Measurements from ENCODE around the gene FYB2. TPM values are rescaled to one million over a fixed set of nuclear protein-coding genes. Genes with fewer than 3 reads are reported as not detected.

The FYB2 gene
- total and polyA plus RNA-seq, 8 donors: 0.31 to 2.2 (median 0.75) TPM; not detected in 3

DNA sequence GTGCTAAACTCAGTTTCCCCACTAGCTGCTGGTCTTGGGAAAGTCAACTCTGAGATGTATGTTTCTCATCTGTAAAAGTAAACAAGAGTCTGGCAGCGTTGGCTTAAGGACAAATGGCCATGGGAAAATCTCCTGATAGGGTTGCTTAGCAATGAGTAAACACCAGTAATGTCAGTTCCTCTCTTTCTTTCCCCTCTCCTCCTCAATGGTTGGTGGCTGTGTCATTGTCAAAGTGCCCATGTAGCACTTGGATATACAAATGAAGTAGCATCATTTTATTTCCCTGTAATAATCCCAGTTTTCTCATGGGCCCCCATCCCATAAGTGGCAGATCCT, 2.2 kb upstream of the FYB2 start:
- H3K27ac ChIP-seq: peak overlapping the region in 2 of 5 donors; percentile 16 to 26
- H3K4me3 ChIP-seq: no peak overlapping the region
- TF ChIP-seq CTCF (IDR thresholded peaks at IDR 0.05): no peak
- TF ChIP-seq POLR2AphosphoS5 (IDR thresholded peaks at IDR 0.05): peak in 1 of 3 donors; percentile 30
- no peaks in the 10 kb centered on the region for H3K9me3 ChIP-seq
- H3K4me1 ChIP-seq: peaks cover 8 to 33% (median 26%) of the 10 kb centered on the region in 4 donors
- WGBS, 5 donors: 0 to 3% (median 0%) methylated on average over 1 of the region's 1 CpG
- no peaks in the 10 kb centered on the region for H3K36me3 ChIP-seq
- intact Hi-C loops (cut with DNase I; ENCODE audit: low total_unique reads): loop anchor here (10.0 kb wide), 1 partner anchor 243 kb away; no protein-coding TSS in a partner anchor
- peak in 1 of 2 donors; percentile 71 for DNase-seq
- no peaks in the 10 kb centered on the region for H3K27me3 ChIP-seq

DNA sequence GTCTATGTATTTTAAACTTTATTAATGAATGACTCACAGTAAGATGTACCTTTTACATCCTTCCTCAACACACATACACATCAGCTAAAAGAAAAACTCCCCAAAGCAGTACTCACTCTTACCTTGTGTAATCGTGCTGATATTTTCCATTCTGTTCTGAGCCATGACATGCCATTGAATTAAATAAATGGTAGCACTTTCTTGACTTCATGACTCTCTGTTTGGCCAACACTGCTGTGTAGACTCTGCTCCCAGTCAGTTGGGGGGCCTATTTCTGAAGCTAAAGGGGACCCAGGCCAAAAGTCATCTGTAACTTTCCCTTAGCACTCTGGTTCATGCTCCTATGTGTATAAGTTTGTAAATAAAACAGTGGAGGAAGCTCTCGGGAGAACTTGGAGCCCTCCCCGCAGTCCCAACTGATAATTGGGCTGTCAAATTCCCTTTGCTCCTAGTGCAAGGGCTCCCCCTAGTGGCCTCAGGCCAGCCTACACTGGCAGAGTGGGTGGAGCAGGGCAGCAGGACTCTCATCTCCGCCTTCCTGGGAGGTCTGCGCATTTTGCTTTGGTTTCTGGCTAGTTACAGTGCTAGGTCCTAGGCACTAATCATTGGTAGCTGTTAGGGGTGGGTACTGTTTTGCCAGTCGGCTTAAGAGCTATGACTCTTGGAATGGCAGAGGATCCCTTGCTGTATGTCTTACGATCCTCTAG, 1.7 kb upstream of the FYB2 start:
- 8 to 20% (median 14%) methylated on average over 7 of the region's 7 CpGs for WGBS, 5 donors

DNA sequence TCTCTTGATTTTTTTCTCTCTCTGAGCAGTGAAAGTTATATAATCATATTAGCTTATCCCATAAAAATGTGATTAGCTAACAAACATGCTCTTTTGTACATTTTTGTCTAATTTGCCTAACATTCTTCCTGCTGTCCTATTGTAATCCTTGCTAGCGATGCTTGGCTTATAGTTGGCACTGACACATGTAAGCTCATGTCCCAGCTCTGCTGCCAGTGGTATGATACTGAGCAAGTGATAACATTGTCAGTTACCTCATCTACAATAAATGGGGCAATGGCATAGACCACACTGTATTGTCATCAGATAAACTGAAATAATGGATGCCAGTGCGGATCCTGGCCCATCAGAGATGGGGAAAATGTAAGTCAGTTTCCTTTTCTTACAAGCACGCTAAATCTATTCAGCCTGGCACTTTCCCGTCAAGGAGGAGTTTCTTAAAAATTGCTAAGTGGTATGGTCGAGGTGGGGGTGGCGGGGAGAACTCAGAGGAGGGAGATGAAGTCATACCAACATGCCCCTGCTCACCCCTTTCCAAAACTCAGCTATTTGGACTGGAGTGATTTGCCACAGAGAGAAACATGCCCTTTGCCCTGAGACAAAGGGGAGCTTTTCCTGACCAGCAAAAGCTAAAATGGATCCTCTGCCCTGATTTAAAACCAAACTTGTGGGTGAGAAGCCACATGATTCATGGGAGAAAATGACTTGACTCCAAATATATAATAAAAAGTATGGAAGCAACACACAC, 1.3 kb downstream of the FYB2 start:
- Histone ChIP-seq H3K9me3 (no peaks in the 10 kb centered on the region), H3K27ac (no peak overlapping the region), H3K4me3 (no peak overlapping the region), H3K4me1 (peaks cover 8 to 33% (median 27%) of the 10 kb centered on the region in 4 donors), H3K27me3 (no peaks in the 10 kb centered on the region), H3K36me3 (no peaks in the 10 kb centered on the region)
- no peak for DNase-seq
- WGBS, 5 donors: 78 to 92% (median 82%) methylated on average over 6 of the region's 6 CpGs
- intact Hi-C loops (cut with DNase I; ENCODE audit: low total_unique reads): no loop called here
- TF ChIP-seq POLR2A (IDR thresholded peaks at IDR 0.05) (no peak), POLR2AphosphoS5 (IDR thresholded peaks at IDR 0.05) (no peak), CTCF (IDR thresholded peaks at IDR 0.05) (no peak), EP300 (IDR thresholded peaks at IDR 0.05) (no peak)

More for the DNA sequence above, 1.7 kb upstream of the FYB2 start:
- no peak overlapping the region for H3K4me3 ChIP-seq
- peaks cover 8 to 33% (median 26%) of the 10 kb centered on the region in 4 donors for H3K4me1 ChIP-seq
- DNase-seq: peak; percentile 87 to 89
- no peaks in the 10 kb centered on the region for H3K27me3 ChIP-seq
- TF ChIP-seq POLR2A (IDR thresholded peaks at IDR 0.05) (no peak), EP300 (IDR thresholded peaks at IDR 0.05) (no peak), POLR2AphosphoS5 (IDR thresholded peaks at IDR 0.05) (no peak), CTCF (IDR thresholded peaks at IDR 0.05) (peak in 5 of 7 experiments; percentile 69 to 89 (median 77))
- no peaks in the 10 kb centered on the region for H3K36me3 ChIP-seq
- H3K27ac ChIP-seq: peak overlapping the region in 2 of 5 donors; percentile 16 to 26
- no peaks in the 10 kb centered on the region for H3K9me3 ChIP-seq
- intact Hi-C loops (cut with DNase I; ENCODE audit: low total_unique reads): loop anchor here (10.0 kb wide), 1 partner anchor 244 kb away; no protein-coding TSS in a partner anchor

DNA sequence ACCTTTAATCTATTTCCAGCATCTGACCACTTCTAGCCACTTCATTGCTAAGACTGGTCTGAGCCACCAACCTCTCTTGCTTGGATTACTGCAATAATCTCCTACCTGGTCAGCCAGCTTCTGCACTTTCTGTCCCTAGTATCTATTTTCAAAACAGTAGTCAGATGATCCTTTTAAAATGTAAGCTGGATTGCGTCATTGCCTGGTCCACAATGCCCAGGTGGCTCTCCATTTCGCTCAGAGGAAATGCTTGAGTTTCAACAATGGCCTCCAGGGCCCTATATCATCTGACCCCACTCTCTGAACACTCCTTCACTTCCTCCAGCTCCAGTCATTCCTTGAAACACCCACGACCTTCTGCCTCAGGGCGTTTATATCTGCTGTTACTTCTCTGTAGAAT, 2.3 kb downstream of the FYB2 start:
- H3K36me3 ChIP-seq: no peaks in the 10 kb centered on the region
- no peaks in the 10 kb centered on the region for H3K27me3 ChIP-seq
- H3K9me3 ChIP-seq: no peaks in the 10 kb centered on the region
- no peak for DNase-seq
- no peak overlapping the region for H3K27ac ChIP-seq
- intact Hi-C loops (cut with DNase I; ENCODE audit: low total_unique reads): no loop called here
- no peak for TF ChIP-seq CTCF (IDR thresholded peaks at IDR 0.05)
- no peak for TF ChIP-seq EP300 (IDR thresholded peaks at IDR 0.05)
- no peak for TF ChIP-seq POLR2A (IDR thresholded peaks at IDR 0.05)
- TF ChIP-seq POLR2AphosphoS5 (IDR thresholded peaks at IDR 0.05): no peak
- no peak overlapping the region for H3K4me3 ChIP-seq
- 61 to 81% (median 79%) methylated on average over 4 of the region's 4 CpGs for WGBS, 5 donors
- peaks cover 8 to 33% (median 27%) of the 10 kb centered on the region in 4 donors for H3K4me1 ChIP-seq
